Fibroblast of skin of back (primary cell): ENCODE results near the gene SLC43A3.
"Not testable (repeated sequence)": the region's sequence is repeated elsewhere in the genome, so short reads cannot be mapped to it uniquely, and the experiment has no call there.

Experiments
- DNase-seq: peaks from one replicate; pipeline ENCODE4 v3.0.0-alpha.2; 2013

Gene SLC43A3

GRCh38 chr11:57378186-57378585 lies 48.7 kb downstream of the SLC43A3 start:
- no peak for DNase-seq

- DNase-seq: no peak
Measured at GRCh38 chr11:57377107-57377506, 49.8 kb downstream of the SLC43A3 start.

DNA sequence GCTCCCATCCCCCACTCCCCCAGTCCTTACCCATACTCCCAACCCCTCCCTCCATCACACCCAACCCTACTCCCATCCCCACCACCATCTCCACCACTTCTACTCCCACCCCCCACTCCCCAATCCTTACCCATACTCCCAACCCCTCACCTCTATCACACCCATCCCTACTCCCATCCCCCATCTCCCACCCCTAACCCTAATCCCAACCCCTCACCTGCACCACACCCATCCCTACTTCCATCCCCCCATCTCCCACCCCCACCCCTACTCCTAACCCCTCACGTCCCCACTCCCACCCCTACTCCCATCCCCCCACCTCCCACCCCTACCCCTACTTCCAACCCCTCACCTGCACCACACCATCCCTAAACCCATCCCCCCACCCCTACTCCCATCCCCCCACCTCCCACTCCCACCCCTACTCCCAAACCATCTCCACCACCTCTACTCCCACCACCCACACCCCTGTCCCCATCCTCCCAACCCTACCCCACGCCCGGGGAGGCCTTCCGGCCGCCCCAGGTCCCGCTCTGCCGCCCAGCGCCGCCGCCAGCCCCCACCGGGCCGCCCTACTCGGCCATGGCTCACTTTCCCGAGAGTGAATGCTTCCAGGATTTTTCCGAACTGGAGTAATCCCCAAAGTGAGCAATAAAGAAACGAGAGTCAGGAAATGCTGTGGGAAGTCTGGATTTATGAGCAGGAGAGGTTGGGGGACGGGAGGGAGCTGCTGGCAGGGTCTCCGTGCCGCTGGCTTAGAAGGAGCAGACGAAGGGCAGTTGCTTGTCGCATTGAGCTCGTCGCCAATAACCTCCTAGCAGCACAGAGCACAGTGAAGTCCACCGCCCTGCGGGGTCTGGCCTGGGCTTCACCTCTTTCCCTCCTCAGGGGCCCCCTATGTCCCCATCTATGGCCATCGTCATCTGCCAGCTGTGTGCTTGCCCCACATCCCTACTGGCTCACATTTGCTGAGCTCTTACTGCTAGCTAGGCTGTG lies 50.5 kb downstream of the SLC43A3 start:
- DNase-seq: no peak

- no peak for DNase-seq
Measured at GRCh38 chr11:57375490-57375889, 51.4 kb downstream of the SLC43A3 start.

DNA sequence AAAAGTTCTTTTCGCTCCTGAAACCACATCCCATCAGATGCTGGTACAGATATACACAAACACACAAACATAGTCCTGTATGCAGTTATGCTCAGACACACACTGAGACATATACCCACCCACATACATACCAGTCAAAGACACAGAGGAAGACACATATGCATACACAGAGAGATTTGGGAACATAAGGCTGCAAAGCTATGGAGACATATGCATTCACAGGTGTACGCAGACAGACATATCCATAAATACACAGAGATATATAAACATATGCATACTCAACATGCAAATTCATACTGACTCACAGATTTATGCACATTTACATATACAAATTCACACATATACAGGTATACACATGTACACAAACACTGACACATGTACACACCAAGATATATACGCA lies 52.0 kb downstream of the SLC43A3 start:
- DNase-seq: no peak

DNA sequence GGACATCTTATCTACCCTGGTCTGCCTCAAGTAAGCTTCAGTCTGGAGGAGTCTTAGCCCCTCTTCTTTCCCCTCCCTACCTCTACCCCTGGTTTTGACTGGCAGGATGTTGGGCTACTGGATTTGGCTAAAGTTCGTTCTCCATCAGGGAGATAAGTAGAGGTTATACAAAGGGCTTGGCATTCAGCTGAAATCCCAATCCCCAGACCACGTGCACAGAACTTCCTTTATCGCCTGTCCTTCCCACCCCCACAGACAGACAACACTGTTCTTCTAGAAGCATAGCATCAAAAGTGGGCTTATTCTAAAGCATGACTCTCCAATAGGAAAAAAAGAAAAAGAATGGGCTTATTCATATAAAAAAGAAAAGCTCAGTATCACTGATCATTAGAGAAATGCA lies 53.8 kb downstream of the SLC43A3 start:
- no peak for DNase-seq

DNA sequence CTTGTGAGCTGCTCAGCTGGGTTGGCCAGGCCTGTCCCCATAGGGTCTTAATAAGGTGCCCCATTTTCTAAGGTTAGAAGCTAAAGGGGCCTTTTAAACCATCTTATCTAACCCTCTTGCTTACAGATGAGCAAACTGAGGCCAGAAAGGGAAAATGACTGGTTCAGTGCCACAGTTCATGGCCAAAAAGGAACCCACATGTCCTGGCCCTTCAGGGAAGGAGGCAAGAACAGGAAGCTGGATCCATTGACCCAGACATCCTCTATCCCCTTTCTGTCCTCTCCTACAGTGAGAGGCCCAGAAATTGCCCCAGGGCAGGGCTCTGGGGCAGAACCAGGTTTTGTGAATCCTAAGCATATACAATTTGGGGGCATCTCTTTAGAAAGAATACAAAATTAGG lies 56.0 kb downstream of the SLC43A3 start:
- DNase-seq: no peak

- DNase-seq: peak; percentile 25
Measured at GRCh38 chr11:57370251-57370650, 56.7 kb downstream of the SLC43A3 start.

GRCh38 chr11:57368845-57369232 lies 58.1 kb downstream of the SLC43A3 start:
- no peak for DNase-seq

GRCh38 chr11:57368106-57368844 lies 58.6 kb downstream of the SLC43A3 start:
- DNase-seq: no peak

DNA sequence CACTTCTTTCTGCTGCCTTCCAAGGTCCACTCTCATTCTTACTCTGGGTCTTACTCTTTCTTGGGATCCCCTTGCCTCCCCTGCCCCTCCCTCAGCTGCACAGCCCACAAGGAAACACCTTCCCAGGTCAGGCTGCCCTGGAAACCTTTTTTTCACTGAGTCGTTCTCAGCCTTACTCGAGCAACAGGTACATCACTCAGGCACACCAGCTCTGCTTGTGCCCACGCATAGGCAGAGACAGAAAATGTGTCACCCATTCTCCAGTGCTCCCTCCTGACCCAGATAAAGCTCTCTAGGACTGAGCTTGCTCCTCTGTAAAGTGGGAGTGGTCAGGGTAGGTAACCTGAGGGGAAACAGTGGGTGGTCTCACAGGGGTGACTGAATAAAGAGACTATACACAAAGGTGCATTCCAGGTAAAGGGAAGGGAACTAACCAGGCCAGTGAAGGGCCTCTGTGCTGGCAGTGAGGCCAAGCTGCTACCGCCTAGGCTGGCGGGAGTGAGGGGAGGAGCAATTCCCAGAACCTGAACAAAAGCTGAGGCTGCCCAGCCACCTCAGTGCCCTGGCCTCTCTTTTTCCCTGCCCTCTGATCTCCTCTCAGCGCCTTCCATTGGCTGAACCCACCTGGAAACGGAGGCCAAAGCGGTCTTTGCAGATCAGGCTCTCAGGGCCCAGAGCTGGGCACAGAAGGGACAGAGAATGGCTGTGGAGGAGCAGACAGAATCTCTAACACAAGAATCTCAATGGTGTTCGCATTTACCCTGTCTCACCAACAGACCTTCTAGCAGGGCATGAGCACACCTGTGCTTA lies 61.9 kb downstream of the SLC43A3 start:
- no peak for DNase-seq

DNA sequence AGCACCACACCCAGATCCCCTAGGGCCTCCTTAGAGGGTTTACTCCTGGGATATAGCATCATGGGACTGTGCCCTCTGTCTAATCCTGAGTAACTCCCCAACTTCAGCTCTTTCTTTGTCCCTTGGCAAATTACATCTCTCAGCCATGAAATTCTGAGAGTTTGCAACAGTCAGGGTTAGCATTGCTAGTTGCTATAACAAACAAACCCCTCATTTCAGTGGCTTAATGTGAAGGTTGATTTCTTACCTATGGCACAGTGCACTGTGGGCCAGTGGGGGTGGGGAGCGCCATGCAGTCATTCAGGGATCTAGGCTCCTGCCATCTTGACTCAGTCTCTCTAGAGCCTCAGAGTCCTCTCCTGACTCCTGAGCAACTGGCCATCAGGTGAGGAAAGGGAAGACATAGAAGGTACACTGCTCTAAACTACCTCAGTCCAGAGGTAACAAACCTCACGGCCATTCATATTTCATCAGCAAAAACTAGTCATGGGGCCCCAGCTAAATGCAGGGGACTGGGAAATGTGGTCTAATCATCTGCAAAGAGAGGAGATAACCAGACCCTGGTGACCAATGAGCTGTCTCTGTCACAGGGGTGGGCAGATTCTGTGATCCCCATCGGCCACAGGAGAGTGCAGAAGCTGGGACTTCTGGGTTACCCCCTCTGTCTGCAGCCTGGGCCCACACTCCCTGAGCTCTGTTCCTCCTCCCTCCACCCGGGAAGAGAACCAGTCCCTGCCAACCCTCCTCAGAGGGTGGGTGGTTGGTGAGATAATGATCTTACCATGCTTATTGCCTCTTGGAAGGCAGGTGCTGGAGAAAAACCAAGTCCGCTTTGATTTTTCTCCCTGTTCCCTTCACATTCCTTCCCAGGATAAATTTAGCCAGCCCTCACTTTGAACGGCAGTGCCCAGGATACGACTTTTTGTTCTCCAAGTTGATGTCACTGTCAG lies 63.5 kb downstream of the SLC43A3 start:
- DNase-seq: no peak

- no peak for DNase-seq
Measured at GRCh38 chr11:57361926-57362325, 65.0 kb downstream of the SLC43A3 start.

GRCh38 chr11:57361420-57361819 lies 65.5 kb downstream of the SLC43A3 start:
- not testable (repeated sequence) for DNase-seq

DNA sequence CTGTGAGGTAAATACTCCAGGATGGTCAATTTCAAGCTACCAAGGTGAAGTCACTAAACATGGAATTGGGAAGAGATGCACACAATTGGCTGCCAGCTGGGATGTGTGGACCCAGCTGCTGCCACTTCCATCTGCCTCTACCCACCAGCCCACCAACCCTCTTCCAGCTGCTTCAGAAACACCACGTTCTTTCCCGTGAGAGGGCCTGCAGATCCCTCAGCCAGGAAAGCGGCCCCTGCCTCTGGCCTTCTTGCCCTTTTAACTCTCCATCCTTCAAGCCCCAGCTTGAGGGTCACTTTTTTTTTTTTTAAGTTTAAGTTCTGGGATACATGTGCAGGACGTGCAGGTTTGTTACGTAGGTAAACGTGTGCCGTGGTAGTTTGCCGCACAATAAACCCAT lies 65.9 kb downstream of the SLC43A3 start:
- no peak for DNase-seq

DNA sequence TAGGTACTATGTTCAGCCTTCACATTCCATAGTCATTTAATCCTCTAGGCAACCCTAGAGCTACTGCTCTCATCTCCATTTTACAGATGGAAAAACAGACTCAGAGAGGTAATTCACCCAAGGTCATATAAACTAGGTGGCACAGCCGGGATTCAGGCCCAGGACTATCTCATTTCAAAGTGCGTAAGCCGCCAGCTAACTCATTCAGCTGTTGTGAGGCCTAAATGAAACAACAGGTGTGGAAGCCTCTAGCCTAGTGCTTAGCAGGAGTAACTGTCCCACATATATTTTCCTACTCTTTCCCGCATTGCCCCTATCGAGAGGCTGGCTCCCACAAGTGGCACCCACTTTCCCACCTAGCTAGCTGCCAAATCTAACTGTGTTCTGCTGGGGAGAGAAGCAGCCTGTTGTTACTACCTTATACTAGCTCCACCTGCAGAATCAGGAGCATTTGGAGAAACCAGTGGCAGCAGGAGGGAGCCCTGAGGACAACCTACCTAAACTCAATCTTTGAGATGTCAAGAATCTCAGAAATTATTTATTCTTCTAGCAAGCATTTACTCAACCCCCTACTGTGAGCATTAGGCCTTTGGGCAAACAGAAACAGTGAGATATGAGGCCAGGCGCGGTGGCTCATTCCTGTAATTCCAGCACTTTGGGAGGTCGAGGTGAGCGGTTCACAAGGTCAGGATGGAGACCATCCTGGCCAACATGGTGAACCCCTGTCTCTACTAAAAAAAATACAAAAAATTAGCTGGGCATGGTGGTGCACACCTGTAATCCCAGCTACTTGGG lies 66.8 kb downstream of the SLC43A3 start:
- DNase-seq: no peak

DNA sequence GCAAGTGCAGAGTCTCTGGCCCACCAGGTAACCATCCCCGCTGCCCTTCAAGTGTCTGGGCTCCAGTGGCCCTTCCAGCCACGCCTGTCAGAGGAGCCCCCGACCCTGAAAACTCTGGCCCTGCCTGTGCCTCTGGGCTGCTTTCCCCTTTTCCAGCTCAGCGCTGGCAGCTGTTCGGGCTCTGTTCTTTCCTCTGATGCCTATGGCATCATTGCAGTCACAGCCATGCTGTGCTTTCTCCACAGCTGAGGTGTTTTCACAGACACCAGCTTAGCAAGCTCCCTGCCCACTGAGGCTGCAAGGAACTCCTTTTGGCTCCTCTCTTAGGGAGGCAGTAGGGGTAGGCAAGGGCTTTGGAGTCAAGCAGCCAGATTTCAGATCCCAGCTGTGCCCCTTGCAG lies 67.5 kb downstream of the SLC43A3 start:
- DNase-seq: no peak

DNA sequence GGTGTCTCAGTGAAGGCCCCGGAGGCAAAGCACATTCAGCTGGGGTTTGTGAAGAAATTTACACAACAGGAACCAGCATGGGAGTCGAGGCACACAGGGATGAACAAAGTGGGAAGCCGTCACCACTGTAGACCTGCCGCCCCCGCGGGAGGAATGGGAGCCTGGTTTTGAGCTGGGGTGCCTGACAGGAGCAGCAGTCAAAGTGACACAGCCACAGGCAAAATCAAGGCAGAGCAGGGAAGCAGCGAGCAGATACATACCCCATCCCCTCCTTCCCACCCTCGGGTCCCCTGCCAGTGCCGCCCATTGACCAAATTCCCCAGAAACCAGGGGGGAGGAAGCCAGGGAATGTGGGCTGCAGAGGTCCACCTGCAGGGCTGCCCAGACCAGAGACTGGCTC lies 67.9 kb downstream of the SLC43A3 start:
- DNase-seq: no peak

DNA sequence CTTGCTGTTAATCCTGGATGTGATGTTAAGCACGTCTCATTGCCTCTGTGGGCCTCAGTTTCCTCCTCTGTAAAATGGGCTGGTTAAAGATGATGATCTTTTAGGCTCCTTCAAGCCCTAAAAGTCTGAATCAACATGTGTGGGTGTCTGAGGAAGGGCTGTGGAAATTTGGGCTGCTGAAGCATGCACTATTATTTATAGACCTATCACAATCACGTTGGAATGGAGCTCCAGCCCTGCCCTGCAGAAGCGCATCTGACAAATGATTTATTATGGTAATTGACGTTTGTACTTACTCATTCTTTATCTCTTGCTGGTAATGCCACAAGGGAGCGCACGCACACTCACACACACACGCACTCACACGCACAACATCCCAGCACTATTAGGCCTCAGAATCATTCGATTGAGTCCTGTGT lies 68.4 kb downstream of the SLC43A3 start:
- DNase-seq: no peak

- no peak for DNase-seq
Measured at GRCh38 chr11:57357856-57358255, 69.1 kb downstream of the SLC43A3 start.

GRCh38 chr11:57357310-57357709 lies 69.6 kb downstream of the SLC43A3 start:
- DNase-seq: no peak
